ENCODE results near the gene ARL6IP6. TPM values are rescaled to one million over a fixed set of nuclear protein-coding genes. Genes with fewer than 3 reads are reported as not detected.

The ARL6IP6 gene
- 38.6 and 39.0 TPM in 2 replicates for total RNA-seq

GRCh38 chr2:152718076-152718908, at the start of gene ARL6IP6:
Gene ARL6IP6, plus strand, starts transcription at chr2:152718620. Its CDS starts 5 bp downstream, at chr2:152718625.
- intact Hi-C loops (cut with micrococcal nuclease), result loop anchor here (1.0 to 5.0 kb wide), 2 partner anchors 1081 to 1429 kb away; partner anchors contain the start of gene NMI

GRCh38 chr2:152674334-152674733, 44.1 kb upstream of the ARL6IP6 start:
- intact Hi-C loops (cut with micrococcal nuclease), result no loop called here

GRCh38 chr2:152676461-152676860, 42.0 kb upstream of the ARL6IP6 start:
- intact Hi-C loops (cut with micrococcal nuclease), result no loop called here

- intact Hi-C loops (cut with micrococcal nuclease), result no loop called here
These were observed 39.6 kb upstream of the ARL6IP6 start for GRCh38 chr2:152678808-152679207.

- intact Hi-C loops (cut with micrococcal nuclease), result no loop called here
These were observed 35.8 kb upstream of the ARL6IP6 start for GRCh38 chr2:152682663-152683062.

- intact Hi-C loops (cut with micrococcal nuclease), result no loop called here
These were observed 35.0 kb upstream of the ARL6IP6 start for GRCh38 chr2:152683400-152683799.

GRCh38 chr2:152686321-152686720, 32.1 kb upstream of the ARL6IP6 start:
- intact Hi-C loops (cut with micrococcal nuclease), result no loop called here

GRCh38 chr2:152693033-152693432, 25.4 kb upstream of the ARL6IP6 start:
- intact Hi-C loops (cut with micrococcal nuclease), result no loop called here

- intact Hi-C loops (cut with micrococcal nuclease), result loop anchor here (1.0 to 2.0 kb wide), 6 partner anchors 13 to 867 kb away; partner anchors contain the start of gene PRPF40A
These were observed 24.2 kb upstream of the ARL6IP6 start for GRCh38 chr2:152694161-152694661.

GRCh38 chr2:152695763-152696162, 22.7 kb upstream of the ARL6IP6 start:
- intact Hi-C loops (cut with micrococcal nuclease), result loop anchor here (2.0 kb wide), 2 partner anchors 15 to 869 kb away; no protein-coding TSS in a partner anchor

- intact Hi-C loops (cut with micrococcal nuclease), result no loop called here
These were observed 21.9 kb upstream of the ARL6IP6 start for GRCh38 chr2:152696476-152696875.

- intact Hi-C loops (cut with micrococcal nuclease), result no loop called here
These were observed 17.2 kb upstream of the ARL6IP6 start for GRCh38 chr2:152701198-152701597.

GRCh38 chr2:152706477-152707021, 11.9 kb upstream of the ARL6IP6 start:
- intact Hi-C loops (cut with micrococcal nuclease), result no loop called here

- intact Hi-C loops (cut with micrococcal nuclease), result no loop called here
These were observed 9.7 kb upstream of the ARL6IP6 start for GRCh38 chr2:152708742-152709141.

GRCh38 chr2:152710713-152711112, 7.7 kb upstream of the ARL6IP6 start:
- intact Hi-C loops (cut with micrococcal nuclease), result no loop called here

GRCh38 chr2:152715112-152715511, 3.3 kb upstream of the ARL6IP6 start:
- intact Hi-C loops (cut with micrococcal nuclease), result loop anchor here (5.0 kb wide), 1 partner anchor 1078 kb away; no protein-coding TSS in a partner anchor

- intact Hi-C loops (cut with micrococcal nuclease), result loop anchor here (2.0 to 5.0 kb wide), 3 partner anchors 309 to 1455 kb away; partner anchors contain the start of gene RBM43
These were observed 2.5 kb upstream of the ARL6IP6 start for GRCh38 chr2:152715854-152716428.

- intact Hi-C loops (cut with micrococcal nuclease), result loop anchor here (1.0 to 5.0 kb wide), 9 partner anchors 13 to 1456 kb away; partner anchors contain the start of genes ARL5A, FMNL2, RBM43 and RIF1
These were observed 1.6 kb upstream of the ARL6IP6 start for GRCh38 chr2:152716805-152717227.

GRCh38 chr2:152717228-152718075, 968 bp upstream of the ARL6IP6 start, which contains the start of gene PRPF40A:
Gene PRPF40A, minus strand, starts transcription at chr2:152717461. Its CDS starts 22 bp downstream, at chr2:152717439.
- intact Hi-C loops (cut with micrococcal nuclease), result loop anchor here (1.0 to 5.0 kb wide), 10 partner anchors 13 to 1457 kb away; partner anchors contain the start of genes ARL5A, FMNL2, NMI and RBM43

- intact Hi-C loops (cut with micrococcal nuclease), result loop anchor here (1.0 to 5.0 kb wide), 3 partner anchors 21 to 1430 kb away; partner anchors contain the start of gene NMI
These were observed 657 bp downstream of the ARL6IP6 start for GRCh38 chr2:152718909-152719645.
